ENCODE data around the gene HOXC6. TPM values are rescaled to one million over a fixed set of nuclear protein-coding genes. Genes with fewer than 3 reads are reported as not detected.

Gene HOXC6
- total and polyA plus RNA-seq, 2 experiments from 2014 or later, result not detected

- DNase-seq (ENCODE audit: low read depth in 1 of 2, low spot score in 1 of 2), result peak; percentile 34 to 71
- Histone ChIP-seq H3K4me1 (ENCODE audit: low read depth) (peaks cover 19% of the 10 kb centered on the region), H3K27ac (no peak overlapping the region)
Observed at GRCh38 chr12:54017878-54018467, 10.3 kb upstream of the HOXC6 start.

GRCh38 chr12:54018468-54018984 is 9.7 kb upstream of the HOXC6 start:
- H3K36me3 ChIP-seq, result no peaks in the 10 kb centered on the region
- no peak overlapping the region for H3K27ac ChIP-seq
- no peaks in the 10 kb centered on the region for H3K9me3 ChIP-seq (ENCODE audit: low read depth)
- H3K4me3 ChIP-seq, result peak overlapping the region; percentile 24
- peaks cover 100% of the 10 kb centered on the region for H3K27me3 ChIP-seq
- H3K4me1 ChIP-seq (ENCODE audit: low read depth), result peaks cover 19% of the 10 kb centered on the region
- no peak for TF ChIP-seq CTCF (IDR thresholded peaks at IDR 0.05; ENCODE audit: low read depth, low read length)
- no peak for DNase-seq (ENCODE audit: low read depth in 1 of 2, low spot score in 1 of 2)

More at GRCh38 chr12:54017878-54018467, 10.3 kb upstream of the HOXC6 start:
- no peak for TF ChIP-seq CTCF (IDR thresholded peaks at IDR 0.05; ENCODE audit: low read depth, low read length)
- H3K36me3 ChIP-seq, result no peaks in the 10 kb centered on the region
- peaks cover 100% of the 10 kb centered on the region for H3K27me3 ChIP-seq
- no peaks in the 10 kb centered on the region for H3K9me3 ChIP-seq (ENCODE audit: low read depth)
- peak overlapping the region; percentile 24 for H3K4me3 ChIP-seq

- peaks cover 19% of the 10 kb centered on the region for H3K4me1 ChIP-seq (ENCODE audit: low read depth)
- no peak overlapping the region for H3K27ac ChIP-seq
- DNase-seq (ENCODE audit: low read depth in 1 of 2, low spot score in 1 of 2), result no peak
Observed at GRCh38 chr12:54019091-54019811, 9.0 kb upstream of the HOXC6 start.

GRCh38 chr12:54019924-54020590 is 8.2 kb upstream of the HOXC6 start:
- DNase-seq (ENCODE audit: low read depth in 1 of 2, low spot score in 1 of 2), result peak in 1 of 2 donors; percentile 63
- H3K27me3 ChIP-seq, result peaks cover 100% of the 10 kb centered on the region
- TF ChIP-seq CTCF (IDR thresholded peaks at IDR 0.05; ENCODE audit: low read depth, low read length), result no peak
- H3K36me3 ChIP-seq, result no peaks in the 10 kb centered on the region
- no peaks in the 10 kb centered on the region for H3K9me3 ChIP-seq (ENCODE audit: low read depth)
- H3K4me1 ChIP-seq (ENCODE audit: low read depth), result peaks cover 19% of the 10 kb centered on the region
- peak overlapping the region; percentile 2 for H3K27ac ChIP-seq
- no peak overlapping the region for H3K4me3 ChIP-seq

More at GRCh38 chr12:54019091-54019811, 9.0 kb upstream of the HOXC6 start:
- Histone ChIP-seq H3K36me3 (no peaks in the 10 kb centered on the region), H3K27me3 (peaks cover 100% of the 10 kb centered on the region), H3K9me3 (ENCODE audit: low read depth) (no peaks in the 10 kb centered on the region), H3K4me3 (no peak overlapping the region)
- no peak for TF ChIP-seq CTCF (IDR thresholded peaks at IDR 0.05; ENCODE audit: low read depth, low read length)

GRCh38 chr12:54020591-54021405 is 7.4 kb upstream of the HOXC6 start:
- TF ChIP-seq CTCF (IDR thresholded peaks at IDR 0.05; ENCODE audit: low read depth, low read length), result no peak
- no peaks in the 10 kb centered on the region for H3K9me3 ChIP-seq (ENCODE audit: low read depth)
- peaks cover 19% of the 10 kb centered on the region for H3K4me1 ChIP-seq (ENCODE audit: low read depth)
- H3K27me3 ChIP-seq, result peaks cover 100% of the 10 kb centered on the region
- no peak for DNase-seq (ENCODE audit: low read depth in 1 of 2, low spot score in 1 of 2)
- no peak overlapping the region for H3K4me3 ChIP-seq
- H3K36me3 ChIP-seq, result no peaks in the 10 kb centered on the region
- H3K27ac ChIP-seq, result no peak overlapping the region

Measured in cardiac muscle cell (in vitro differentiated cells and primary cell).